IPS-20b (cell line): ENCODE measurements around the gene RRP1.

Experiments used
- H3K27ac ChIP-seq: one replicate; pipeline ENCODE4 v1.5.1; 2013; ENCODE audit warnings: low read length
- H3K27me3 ChIP-seq: 2 replicates; pipeline ENCODE4 v1.6.1; 2013; ENCODE audit warnings: mild to moderate bottlenecking, low read length, inconsistent platforms; ENCODE audit not compliant: insufficient read depth
- H3K36me3 ChIP-seq: 2 replicates; pipeline ENCODE4 v1.6.1; 2013; ENCODE audit warnings: low read depth, mild to moderate bottlenecking, inconsistent platforms, low read length, moderate library complexity; ENCODE audit not compliant: insufficient read depth
- H3K4me1 ChIP-seq: 2 replicates; pipeline ENCODE4 v1.6.1; 2013; ENCODE audit warnings: mild to moderate bottlenecking, control low read depth, inconsistent platforms, low read length, moderate library complexity; ENCODE audit not compliant: insufficient read depth
- H3K4me3 ChIP-seq: 2 replicates; pipeline ENCODE4 v1.5.1; 2013; ENCODE audit warnings: mild to moderate bottlenecking, low read length, inconsistent platforms
- H3K9ac ChIP-seq: 2 replicates; pipeline ENCODE4 v1.6.1; 2013; ENCODE audit warnings: low read depth, mild to moderate bottlenecking, inconsistent platforms, low read length, moderate library complexity
- H3K9me3 ChIP-seq: 2 replicates; pipeline ENCODE4 v1.6.1; 2013; ENCODE audit warnings: mild to moderate bottlenecking, low read depth, low read length, inconsistent platforms; ENCODE audit not compliant: insufficient read depth

Gene RRP1

DNA sequence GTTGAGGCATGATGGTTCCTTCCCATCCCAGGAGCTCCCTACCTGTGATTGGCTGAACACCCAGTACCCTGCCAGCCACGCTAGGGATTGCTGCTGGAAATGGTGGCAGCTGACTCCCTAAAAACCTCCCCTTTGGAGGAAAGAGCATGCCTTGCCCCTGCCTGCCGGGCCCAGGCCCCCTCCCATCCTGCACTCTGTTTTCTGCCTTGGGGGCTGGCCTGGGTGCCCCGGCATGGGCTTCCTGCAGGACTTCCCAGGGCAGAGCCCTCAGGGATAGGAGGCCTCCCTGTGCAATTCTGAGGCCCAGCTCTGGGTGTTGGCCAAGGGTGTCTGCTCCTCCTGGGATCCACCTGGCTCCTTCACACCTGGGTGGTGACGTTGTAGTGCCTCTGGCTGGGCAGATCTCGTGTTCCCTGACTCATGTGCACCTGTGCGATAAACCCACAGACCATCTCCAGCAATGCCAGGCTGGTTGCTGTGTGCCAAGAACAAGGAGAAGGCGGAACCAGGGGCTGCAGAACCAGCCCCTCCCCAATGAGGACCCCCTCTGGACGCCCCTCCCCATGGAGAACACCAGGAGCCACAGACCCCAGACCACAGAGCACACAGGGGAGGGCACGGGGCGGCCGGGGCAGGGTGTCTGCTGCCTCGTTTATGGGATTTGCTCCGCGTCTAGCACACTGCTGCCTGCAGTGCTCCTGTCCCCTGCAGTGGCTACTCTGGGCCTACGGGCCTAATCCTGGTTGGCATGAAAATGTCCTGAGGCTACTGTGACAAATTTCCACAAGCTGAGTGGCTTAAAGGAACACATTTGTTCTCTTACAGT is 26.9 kb upstream of the RRP1 start:
- no peaks in the 10 kb centered on the region for H3K27me3 ChIP-seq
- no peak overlapping the region for H3K4me3 ChIP-seq
- H3K9me3 ChIP-seq = no peaks in the 10 kb centered on the region; the same call in 1 of the 2 replicates
- no peak overlapping the region for H3K9ac ChIP-seq
- H3K4me1 ChIP-seq = no peaks in the 10 kb centered on the region; the same call in 1 of the 2 replicates
- no peak overlapping the region for H3K27ac ChIP-seq
- peaks cover 12% of the 10 kb centered on the region; the same call in 1 of the 2 replicates for H3K36me3 ChIP-seq

DNA sequence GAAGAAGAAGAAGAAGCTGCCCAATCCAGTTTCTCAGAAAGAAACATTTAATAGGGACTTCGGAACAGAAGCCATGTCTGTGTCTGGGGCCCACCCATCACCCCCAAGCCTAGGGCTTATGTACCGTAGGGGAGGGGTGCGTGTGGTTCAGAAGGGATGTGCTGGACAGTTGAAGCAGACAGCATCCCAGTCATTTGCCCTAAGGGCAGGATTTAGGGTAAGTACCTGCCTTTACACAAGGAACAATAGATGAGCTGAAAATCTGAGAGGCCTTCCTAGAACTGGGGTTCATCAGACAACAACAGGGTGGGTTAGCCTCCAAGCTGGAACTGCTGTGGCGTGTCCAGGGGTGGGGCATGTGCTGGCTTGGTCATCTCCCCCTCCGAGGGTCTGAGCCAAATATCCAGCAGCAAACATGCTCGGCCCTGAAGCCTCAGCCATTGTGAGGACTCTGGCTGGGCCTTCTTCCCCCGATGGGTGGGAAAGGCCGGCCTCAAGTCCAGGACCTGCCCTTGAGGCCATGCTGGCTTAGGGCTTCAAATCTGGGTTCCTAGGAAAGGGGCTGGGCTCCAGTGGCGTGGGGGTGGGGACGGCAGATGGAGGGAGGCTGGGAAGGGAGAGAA is 25.4 kb upstream of the RRP1 start:
- H3K36me3 ChIP-seq = peaks cover 1% of the 10 kb centered on the region; the same call in 1 of the 2 replicates
- H3K4me3 ChIP-seq = no peak overlapping the region
- H3K27me3 ChIP-seq = no peaks in the 10 kb centered on the region
- peaks cover 11% of the 10 kb centered on the region for H3K4me1 ChIP-seq
- H3K9ac ChIP-seq = no peak overlapping the region
- H3K9me3 ChIP-seq = no peaks in the 10 kb centered on the region; the same call in 1 of the 2 replicates
- H3K27ac ChIP-seq = no peak overlapping the region

DNA sequence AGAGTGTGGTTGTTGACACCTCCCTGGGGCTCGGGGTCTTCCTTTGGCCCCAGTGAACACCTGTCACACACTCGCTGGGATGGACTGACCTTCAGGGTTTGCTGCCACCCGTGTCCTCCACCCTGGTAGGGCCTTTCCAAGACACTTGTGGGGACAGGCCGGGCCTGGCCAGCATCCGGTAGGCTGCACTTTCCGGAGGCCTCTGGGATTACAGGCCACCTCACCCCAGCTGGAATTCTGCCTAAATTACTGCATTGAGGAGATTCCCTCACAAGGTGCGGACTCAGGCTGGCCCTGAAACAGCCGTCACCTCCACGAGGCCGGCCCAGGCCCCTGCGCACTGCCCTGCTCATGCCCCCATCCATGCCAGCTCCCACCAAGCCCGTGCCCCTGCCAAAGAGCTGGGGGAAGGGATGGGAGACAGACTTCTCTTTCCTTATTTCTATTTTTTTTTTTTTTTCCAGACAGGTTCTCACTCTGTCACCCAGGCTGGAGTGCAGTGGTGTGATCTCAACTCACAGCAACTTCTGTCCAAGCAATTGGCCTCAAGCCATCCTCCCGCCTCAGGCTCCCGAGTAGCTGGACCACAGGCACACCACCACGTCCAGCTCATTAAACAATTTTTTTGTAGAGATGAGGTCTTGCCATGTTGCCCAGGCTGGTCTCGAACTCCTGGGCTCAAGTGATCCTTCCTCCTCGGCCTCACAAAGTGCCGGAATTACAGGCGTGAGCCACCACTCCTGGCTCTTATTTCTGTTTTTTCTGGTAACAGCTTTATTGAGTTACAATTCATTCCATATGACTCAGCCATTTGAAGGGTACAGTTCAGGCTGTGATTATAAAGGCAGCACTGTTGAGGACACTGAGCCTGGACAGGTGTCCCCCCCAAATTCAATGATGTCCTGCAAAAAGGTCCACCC is 24.5 kb upstream of the RRP1 start:
- peaks cover 11% of the 10 kb centered on the region for H3K4me1 ChIP-seq
- H3K27me3 ChIP-seq = no peaks in the 10 kb centered on the region
- no peak overlapping the region for H3K9ac ChIP-seq
- no peaks in the 10 kb centered on the region for H3K36me3 ChIP-seq
- H3K27ac ChIP-seq = no peak overlapping the region
- no peak overlapping the region for H3K4me3 ChIP-seq
- no peaks in the 10 kb centered on the region; the same call in 1 of the 2 replicates for H3K9me3 ChIP-seq

DNA sequence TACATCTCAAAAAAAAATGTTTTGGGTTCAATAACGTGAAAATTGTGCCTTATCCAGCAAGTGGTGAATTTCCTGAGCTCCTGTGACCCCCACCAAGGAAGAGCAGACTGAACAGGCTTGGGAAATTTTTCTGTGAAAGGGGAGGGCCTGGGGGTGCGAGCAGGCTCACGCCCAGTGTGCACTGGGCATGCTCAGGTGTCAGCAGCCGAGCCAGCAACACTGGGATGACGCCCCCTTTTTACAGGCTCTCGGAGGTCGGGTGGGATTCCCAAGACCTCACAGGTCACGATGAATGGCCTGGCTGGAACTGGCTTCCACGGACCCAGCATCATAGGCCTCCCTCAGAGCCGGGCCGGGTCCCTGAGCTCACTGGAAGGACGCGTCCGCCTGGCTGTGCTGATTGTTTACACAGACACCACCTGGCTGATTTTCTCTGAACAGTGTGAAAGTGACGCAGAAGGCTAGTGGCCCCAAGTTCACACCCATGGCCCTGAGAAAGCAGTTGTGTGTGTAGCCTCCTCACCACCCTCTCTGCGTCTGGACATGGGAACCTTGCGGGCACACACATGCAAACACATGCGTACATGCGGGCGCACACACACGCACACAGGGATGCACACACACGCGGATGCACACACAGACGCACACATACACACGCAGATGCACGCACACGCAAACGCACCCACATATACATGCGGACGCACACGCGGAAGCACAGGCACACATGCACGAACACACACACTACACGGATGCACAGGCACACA is 22.5 kb upstream of the RRP1 start:
- H3K4me1 ChIP-seq = peaks cover 21% of the 10 kb centered on the region

GRCh38 chr21:43767498-43767983 is 21.8 kb upstream of the RRP1 start:
- Histone ChIP-seq H3K4me3 (no peak overlapping the region), H3K27me3 (no peaks in the 10 kb centered on the region), H3K9me3 (no peaks in the 10 kb centered on the region; the same call in 1 of the 2 replicates), H3K27ac (peak overlapping the region; percentile 46), H3K36me3 (no peaks in the 10 kb centered on the region), H3K4me1 (peaks cover 25% of the 10 kb centered on the region), H3K9ac (peak overlapping the region; percentile 63; the same call in 1 of the 2 replicates)

More for the DNA sequence above, 22.5 kb upstream of the RRP1 start:
- no peaks in the 10 kb centered on the region; the same call in 1 of the 2 replicates for H3K9me3 ChIP-seq
- no peak overlapping the region for H3K27ac ChIP-seq
- H3K27me3 ChIP-seq = no peaks in the 10 kb centered on the region
- H3K36me3 ChIP-seq = no peaks in the 10 kb centered on the region
- no peak overlapping the region for H3K4me3 ChIP-seq
- no peak overlapping the region for H3K9ac ChIP-seq

- peaks cover 3% of the 10 kb centered on the region for H3K36me3 ChIP-seq
- no peaks in the 10 kb centered on the region for H3K27me3 ChIP-seq
- no peaks in the 10 kb centered on the region for H3K9me3 ChIP-seq
- peaks cover 28% of the 10 kb centered on the region for H3K4me1 ChIP-seq
- peak overlapping the region; percentile 63; the same call in 1 of the 2 replicates for H3K9ac ChIP-seq
- no peak overlapping the region for H3K4me3 ChIP-seq
- H3K27ac ChIP-seq = peak overlapping the region; percentile 46
Observed at GRCh38 chr21:43767984-43768867, 21.2 kb upstream of the RRP1 start.

GRCh38 chr21:43768868-43769167 is 20.6 kb upstream of the RRP1 start:
- no peak overlapping the region for H3K4me3 ChIP-seq

DNA sequence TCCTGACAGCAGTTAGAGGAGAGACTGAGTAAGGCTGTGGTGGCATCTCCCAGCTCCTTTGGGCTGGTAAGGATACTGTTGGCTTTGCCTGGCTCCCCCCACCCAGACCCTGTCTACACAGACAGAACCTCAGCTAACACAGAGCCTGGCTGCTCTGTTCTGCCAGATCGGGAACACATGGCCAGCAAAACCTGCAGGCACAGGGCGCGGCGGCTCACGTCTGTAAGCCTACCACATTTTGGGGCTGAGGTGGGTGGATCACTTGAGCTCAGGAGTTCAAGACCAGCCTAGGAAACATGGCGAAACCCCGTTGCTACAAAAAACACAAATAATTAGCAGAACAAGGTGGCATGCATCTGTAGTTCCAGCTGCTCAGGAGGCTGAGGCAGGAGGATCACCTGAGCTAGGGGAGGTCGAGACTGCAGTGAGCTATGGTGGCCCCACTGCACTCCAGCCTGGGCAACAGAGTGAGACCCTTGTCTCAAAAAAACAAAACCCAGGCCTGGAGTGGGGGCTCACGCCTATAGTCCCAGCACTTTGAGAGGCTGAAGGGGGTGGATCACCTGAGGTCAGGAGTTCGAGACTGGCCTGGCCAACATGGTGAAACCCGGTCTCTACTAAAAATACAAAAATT is 19.9 kb upstream of the RRP1 start:
- Histone ChIP-seq H3K27me3 (no peaks in the 10 kb centered on the region), H3K4me1 (peaks cover 28% of the 10 kb centered on the region; the same call in 1 of the 2 replicates), H3K27ac (no peak overlapping the region), H3K36me3 (peaks cover 16% of the 10 kb centered on the region), H3K9ac (no peak overlapping the region), H3K4me3 (no peak overlapping the region), H3K9me3 (no peaks in the 10 kb centered on the region)

More at GRCh38 chr21:43768868-43769167, 20.6 kb upstream of the RRP1 start:
- peaks cover 28% of the 10 kb centered on the region for H3K4me1 ChIP-seq
- no peaks in the 10 kb centered on the region for H3K27me3 ChIP-seq
- no peaks in the 10 kb centered on the region for H3K9me3 ChIP-seq
- no peak overlapping the region for H3K27ac ChIP-seq
- H3K9ac ChIP-seq = no peak overlapping the region
- peaks cover 9% of the 10 kb centered on the region for H3K36me3 ChIP-seq

DNA sequence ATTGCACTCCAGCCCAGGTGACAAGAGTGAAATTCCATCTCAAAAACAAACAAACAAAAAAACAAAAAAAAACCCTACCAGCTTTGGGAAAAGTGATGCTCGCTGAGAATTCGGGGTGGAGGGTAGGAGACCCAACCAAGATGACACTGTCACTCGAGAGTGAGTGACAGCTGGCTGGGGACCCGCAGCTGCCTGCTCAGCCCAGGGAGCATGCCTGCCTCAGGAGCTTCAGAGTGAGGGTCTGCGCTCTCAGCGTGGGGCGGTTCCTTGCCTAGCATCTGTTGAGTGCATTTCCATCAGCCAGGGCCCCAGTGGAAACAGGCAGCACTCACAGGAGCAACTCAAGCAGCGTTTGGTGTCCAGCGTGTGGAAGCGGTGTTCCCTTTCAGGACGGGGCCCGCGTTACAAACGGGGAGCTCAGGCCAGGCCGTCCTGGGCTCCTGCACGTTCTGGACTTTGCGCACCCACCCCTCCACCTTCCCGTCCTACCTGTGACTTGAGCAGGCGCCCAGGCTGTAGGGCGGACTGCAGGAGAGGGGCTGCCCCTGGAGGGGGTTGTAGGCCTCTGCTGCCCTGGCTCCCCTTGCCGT is 19.2 kb upstream of the RRP1 start:
- Histone ChIP-seq H3K4me3 (no peak overlapping the region), H3K4me1 (peaks cover 29% of the 10 kb centered on the region; the same call in 1 of the 2 replicates), H3K9me3 (no peaks in the 10 kb centered on the region), H3K27me3 (no peaks in the 10 kb centered on the region), H3K9ac (no peak overlapping the region), H3K36me3 (peaks cover 19% of the 10 kb centered on the region), H3K27ac (no peak overlapping the region)
